ENCODE data around the gene HRK. TPM values are rescaled to one million over a fixed set of nuclear protein-coding genes. Genes with fewer than 3 reads are reported as not detected.
A peak's percentile ranks its signal among the peaks of the same experiment; 100 is the strongest.

The HRK gene
- total and polyA plus RNA-seq, 9 of the 15 experiments (the other 6 are each of a cell fraction or from before 2014, with no cell fraction given) = 0.01 to 0.05 (median 0.04) TPM; not detected in 6

GRCh38 chr12:116920939-116921338 lies 39.7 kb upstream of the HRK start:
- intact Hi-C loops (cut with micrococcal nuclease) = no loop called here
- H3K4me1 ChIP-seq (replicated peaks in 1 of 2; ENCODE audit: control insufficient read depth in 2 of 2, insufficient read depth in 2 of 2, low read length in 2 of 2) = peaks cover 8 to 54% of the 10 kb centered on the region in 2 experiments

GRCh38 chr12:116919706-116920485 lies 38.7 kb upstream of the HRK start:
- peaks cover 24% of the 10 kb centered on the region; the same call in 2 of the 3 replicates for H3K79me2 ChIP-seq (ENCODE audit: control insufficient read depth, insufficient read depth, low read length)
- POLR2A ChIA-PET = interaction anchor here (0.5 to 1.6 kb wide), 5 partner anchors 9 to 67 kb away, joined by 3 to 5 read pairs (median 4); no protein-coding TSS in a partner anchor
- H4K20me1 ChIP-seq (replicated peaks; ENCODE audit: control insufficient read depth, insufficient read depth, low read length) = no peaks in the 10 kb centered on the region

More at GRCh38 chr12:116920939-116921338, 39.7 kb upstream of the HRK start:
- CTCF ChIA-PET (ENCODE audit: low intra/inter-chr PET ratio) = no interaction called here
- TF ChIP-seq PHB2 (IDR thresholded peaks at IDR 0.05; ENCODE audit: low read depth) (no peak), SMARCA4 (IDR thresholded peaks at IDR 0.05) (no peak), GATAD2B (IDR thresholded peaks at IDR 0.05; ENCODE audit: borderline replicate concordance) (no peak), GTF2E2 (tag; IDR thresholded peaks at IDR 0.05) (no peak), TCFL5 (CRISPR knock-in tag; conservative IDR thresholded peaks at IDR 0.05) (no peak), ZNF354B (CRISPR knock-in tag; IDR thresholded peaks at IDR 0.05) (no peak), ZC3H8 (IDR thresholded peaks at IDR 0.05) (no peak)
- no peak for ATAC-seq
- FAIRE-seq = no peak
- no peaks in the 10 kb centered on the region for H3K27me3 ChIP-seq (ENCODE audit: control insufficient read depth in 2 of 2, insufficient read depth in 2 of 2, low read length in 2 of 2)
- H3K9ac ChIP-seq (ENCODE audit: insufficient read depth in 1 of 2, low read depth in 2 of 2, low read length in 2 of 2) = no peak overlapping the region
- no peaks in the 10 kb centered on the region for H3K9me1 ChIP-seq (ENCODE audit: control insufficient read depth, insufficient read depth, low read length)
- no peaks in the 10 kb centered on the region for H4K20me1 ChIP-seq (replicated peaks; ENCODE audit: control insufficient read depth, insufficient read depth, low read length)
- H3K27ac ChIP-seq (ENCODE audit: extremely low read depth, low read depth, low read length) = no peak overlapping the region
- no peak overlapping the region for H3K4me3 ChIP-seq
- no peaks in the 10 kb centered on the region for H3K9me3 ChIP-seq (replicated peaks; ENCODE audit: control insufficient read depth, insufficient read depth, low read depth, low read length)
- WGBS (ENCODE audit: insufficient coverage, low coverage, missing lambda C conversion rate) = 86% methylated on average over 3 of the region's 3 CpGs
- no peak overlapping the region for H2AFZ ChIP-seq (ENCODE audit: low read depth, low read length)
- BruUV-seq (replicated peaks) = no TSS peak
- DNase-seq (ENCODE audit: extremely low read depth in 1 of 4, low spot score in 3 of 4) = no peak
- in situ Hi-C loops (cut with MboI) = no loop called here
- H3K79me2 ChIP-seq (ENCODE audit: control insufficient read depth, insufficient read depth, low read length) = peaks cover 21% of the 10 kb centered on the region; the same call in 2 of the 3 replicates
- no peak overlapping the region for H3K4me2 ChIP-seq (ENCODE audit: insufficient read depth, low read length)
- POLR2A ChIA-PET = interaction anchor here (0.9 to 1.2 kb wide), 2 partner anchors 9 to 66 kb away, joined by 3 to 4 read pairs; no protein-coding TSS in a partner anchor
- H3K36me3 ChIP-seq (ENCODE audit: control insufficient read depth, insufficient read depth, low read length) = no peaks in the 10 kb centered on the region

More at GRCh38 chr12:116919706-116920485, 38.7 kb upstream of the HRK start:
- Histone ChIP-seq H3K4me1 (replicated peaks in 1 of 2; ENCODE audit: control insufficient read depth in 2 of 2, insufficient read depth in 2 of 2, low read length in 2 of 2) (peaks cover 12 to 53% of the 10 kb centered on the region in 2 experiments), H2AFZ (ENCODE audit: low read depth, low read length) (peak overlapping the region; percentile 66), H3K27ac (ENCODE audit: extremely low read depth, low read depth, low read length) (peak overlapping the region; percentile 87), H3K36me3 (ENCODE audit: control insufficient read depth, insufficient read depth, low read length) (no peaks in the 10 kb centered on the region; the same call in 2 of the 3 replicates), H3K9me1 (ENCODE audit: control insufficient read depth, insufficient read depth, low read length) (no peaks in the 10 kb centered on the region), H3K4me2 (ENCODE audit: insufficient read depth, low read length) (peak overlapping the region; percentile 63), H3K9ac (ENCODE audit: insufficient read depth in 1 of 2, low read depth in 2 of 2, low read length in 2 of 2) (peak overlapping the region in 1 of 2 experiments; percentile 33; a peak in 1 of 4 replicates), H3K27me3 (ENCODE audit: control insufficient read depth in 2 of 2, insufficient read depth in 2 of 2, low read length in 2 of 2) (no peaks in the 10 kb centered on the region), H3K4me3 (no peak overlapping the region), H3K9me3 (replicated peaks; ENCODE audit: control insufficient read depth, insufficient read depth, low read depth, low read length) (no peaks in the 10 kb centered on the region)
- in situ Hi-C loops (cut with MboI) (no loop called here), intact Hi-C loops (cut with micrococcal nuclease) (loop anchor here (2.0 kb wide), 1 partner anchor 101 kb away; no protein-coding TSS in a partner anchor)
- CTCF ChIA-PET (ENCODE audit: low intra/inter-chr PET ratio) = no interaction called here
- TF ChIP-seq ARID1B (IDR thresholded peaks at IDR 0.05) = no peak
- TF ChIP-seq HMBOX1 (IDR thresholded peaks at IDR 0.05) = peak; percentile 48
- peak; percentile 37; the same call in 1 of the 2 replicates for TF ChIP-seq DPF2 (IDR thresholded peaks at IDR 0.05)
- no peak for TF ChIP-seq ATF7 (IDR thresholded peaks at IDR 0.05)
- TF ChIP-seq ZNF644 (tag; IDR thresholded peaks at IDR 0.05; ENCODE audit: low read depth) = 0 out of 2 replicates have a peak, but pooled peaks have one; percentile 52
- no peak for TF ChIP-seq TFAM (CRISPR knock-in tag; conservative IDR thresholded peaks at IDR 0.05)
- TF ChIP-seq ZNF507 (tag; conservative IDR thresholded peaks at IDR 0.05) = no peak
- TF ChIP-seq GABPB1 (CRISPR knock-in tag; IDR thresholded peaks at IDR 0.05) = no peak
- TF ChIP-seq PRPF4 (IDR thresholded peaks at IDR 0.05; ENCODE audit: insufficient read depth, low read depth, low read length, poor library complexity, severe bottlenecking) = no peak
- peak; percentile 5; the same call in 1 of the 2 replicates for TF ChIP-seq SMARCA4 (IDR thresholded peaks at IDR 0.05)
- TF ChIP-seq ZNF431 (CRISPR knock-in tag; IDR thresholded peaks at IDR 0.05) = no peak
- no peak for TF ChIP-seq MAFG (tag; conservative IDR thresholded peaks at IDR 0.05)
- peak; percentile 25 for TF ChIP-seq MEIS2 (IDR thresholded peaks at IDR 0.05; ENCODE audit: partially characterized antibody)
- peak; percentile 55; the same call in 1 of the 2 replicates for TF ChIP-seq ZKSCAN8 (CRISPR knock-in tag; IDR thresholded peaks at IDR 0.05)
- DNase-seq (ENCODE audit: extremely low read depth in 1 of 4, low spot score in 3 of 4) = no peak
- no peak for FAIRE-seq
- no TSS peak for BruUV-seq (replicated peaks)
- 45% methylated on average over 6 of the region's 6 CpGs for WGBS (ENCODE audit: insufficient coverage, low coverage, missing lambda C conversion rate)
- no peak for ATAC-seq
